IMR-90 (cell line): ENCODE measurements around the gene ADD2. TPM values are rescaled to one million over a fixed set of nuclear protein-coding genes. Genes with fewer than 3 reads are reported as not detected.

Source experiments
- ATAC-seq: fragments of 200-7000 bp; cut with Tn5 transposase; 2 replicates; pipeline ENCODE4 v1.9.1; 2020; ENCODE audit warnings: low read depth, mild to moderate bottlenecking, moderate library complexity
- BruUV-seq: library from RNA; stranded (reverse); fragments of 400-500 nt; replicated peaks from 2 replicates; lab custom pipeline; 2021; lab: Mats Ljungman, UMichigan
- CTCF ChIA-PET: fragments of 300-600 bp; formaldehyde crosslinking; extraction: SDS; loops from one replicate; lab custom pipeline; 2021; ENCODE audit warnings: antibody characterized with exemption; lab: Yijun Ruan, JAX
- POLR2A ChIA-PET: fragments of 300-600 bp; sonication (Branson Sonifier 250); formaldehyde crosslinking; loops from one replicate; lab custom pipeline; 2022; ENCODE audit warnings: antibody characterized with exemption; ENCODE audit not compliant: unreplicated experiment; lab: Charles Lee
- DNase-seq: peaks from one replicate; pipeline ENCODE4 v3.0.0; 2013
- H2AFZ ChIP-seq: replicated peaks from 2 replicates; pipeline ENCODE3; 2013; ENCODE audit warnings: low read length, mild to moderate bottlenecking; ENCODE audit not compliant: poor library complexity
- H2AK5ac ChIP-seq: 2 replicates; pipeline ENCODE4 v1.6.1; 2013; ENCODE audit warnings: low read depth, low read length, inconsistent platforms
- H2AK9ac ChIP-seq: replicated peaks from 2 replicates; pipeline ENCODE3; 2013; ENCODE audit warnings: mild to moderate bottlenecking, low read depth, low read length, moderate library complexity; ENCODE audit not compliant: poor library complexity
- H2BK120ac ChIP-seq: 2 replicates; pipeline ENCODE4 v1.6.1; 2013; ENCODE audit warnings: low read depth, low read length, inconsistent platforms
- H2BK15ac ChIP-seq: 3 replicates; pipeline ENCODE4 v1.6.1; 2013; ENCODE audit warnings: low read depth, low read length, inconsistent platforms
- H2BK20ac ChIP-seq: 2 replicates; pipeline ENCODE4 v1.6.1; 2013; ENCODE audit warnings: low read depth, mild to moderate bottlenecking, inconsistent platforms, low read length, moderate library complexity
- H2BK5ac ChIP-seq: 2 replicates; pipeline ENCODE4 v1.6.1; 2013; ENCODE audit warnings: mild to moderate bottlenecking, low read depth, low read length, inconsistent platforms; ENCODE audit not compliant: poor library complexity, severe bottlenecking
- H3K14ac ChIP-seq: replicated peaks from 2 replicates; pipeline ENCODE4 v1.6.1; 2013; ENCODE audit warnings: low read depth, low read length, inconsistent platforms
- H3K18ac ChIP-seq: 2 replicates; pipeline ENCODE4 v1.6.1; 2013; ENCODE audit warnings: low read depth, low read length, control low read depth
- H3K23ac ChIP-seq: 2 replicates; pipeline ENCODE4 v1.6.1; 2013; ENCODE audit warnings: low read depth, low read length, inconsistent platforms
- H3K27ac ChIP-seq: 2 replicates; pipeline ENCODE4 v1.5.1; 2013; ENCODE audit warnings: mild to moderate bottlenecking, control low read depth, low read length; ENCODE audit not compliant: insufficient read depth
- H3K27me3 ChIP-seq: 2 replicates; pipeline ENCODE4 v1.6.1; 2013; ENCODE audit warnings: low read length; ENCODE audit not compliant: control insufficient read depth, insufficient read depth
- H3K36me3 ChIP-seq: 2 replicates; pipeline ENCODE4 v1.6.1; 2013; ENCODE audit warnings: low read length, mixed read lengths; ENCODE audit not compliant: control insufficient read depth, insufficient read depth
- H3K4ac ChIP-seq: 2 replicates; pipeline ENCODE4 v1.6.1; 2013; ENCODE audit warnings: low read depth, low read length, inconsistent platforms
- H3K4me1 ChIP-seq: 2 replicates; pipeline ENCODE4 v1.6.1; 2013; ENCODE audit warnings: low read length, mixed read lengths; ENCODE audit not compliant: control insufficient read depth, insufficient read depth
- H3K4me2 ChIP-seq: 2 replicates; pipeline ENCODE4 v1.6.1; 2013; ENCODE audit warnings: low read depth, mild to moderate bottlenecking, control low read depth, low read length, moderate library complexity
- H3K4me3 ChIP-seq: 2 replicates; pipeline ENCODE4 v1.5.1; 2013; ENCODE audit warnings: low read depth, mild to moderate bottlenecking, control low read depth, low read length, moderate library complexity; ENCODE audit not compliant: insufficient read depth
- H3K56ac ChIP-seq: 2 replicates; pipeline ENCODE4 v1.6.1; 2013; ENCODE audit warnings: low read length, inconsistent platforms; ENCODE audit not compliant: insufficient read depth; ENCODE audit errors: extremely low read depth
- H3K79me1 ChIP-seq, 2 experiments: 2 replicates each; pipeline ENCODE4 v1.6.1; 2013; ENCODE audit warnings: low read length in 2 of 2, inconsistent platforms in 1 of 2, low read depth in 1 of 2
- H3K9ac ChIP-seq: 2 replicates; pipeline ENCODE4 v1.6.1; 2013; ENCODE audit warnings: low read depth, low read length, control low read depth
- H3K9me1 ChIP-seq: 2 replicates; pipeline ENCODE4 v1.6.1; 2013; ENCODE audit warnings: low read length, inconsistent platforms; ENCODE audit not compliant: insufficient read depth
- H3K9me3 ChIP-seq: 2 replicates; pipeline ENCODE4 v1.6.1; 2013; ENCODE audit warnings: low read length; ENCODE audit not compliant: control insufficient read depth, insufficient read depth
- H4K20me1 ChIP-seq: 2 replicates; pipeline ENCODE4 v1.6.1; 2013; ENCODE audit warnings: low read length, inconsistent platforms; ENCODE audit not compliant: insufficient read depth
- H4K5ac ChIP-seq: 2 replicates; pipeline ENCODE4 v1.6.1; 2013; ENCODE audit warnings: mild to moderate bottlenecking, low read depth, low read length, control low read depth
- H4K8ac ChIP-seq, 2 experiments: 2 replicates each; pipeline ENCODE4 v1.6.1; 2013; ENCODE audit warnings: low read depth in 2 of 2, low read length in 2 of 2, control low read depth in 1 of 2, inconsistent platforms in 1 of 2
- H4K91ac ChIP-seq: 2 replicates; pipeline ENCODE4 v1.6.1; 2013; ENCODE audit warnings: low read depth, low read length, inconsistent platforms; ENCODE audit not compliant: insufficient read depth
- BHLHE40 ChIP-seq: fragments of 150-350 bp; IDR thresholded peaks from 2 replicates; pipeline ENCODE4 v1.6.1; 2016; ENCODE audit warnings: mild to moderate bottlenecking, low read depth, low read length
- CEBPB ChIP-seq: IDR thresholded peaks from 2 replicates; pipeline ENCODE4 v1.6.1; 2012; ENCODE audit warnings: low read depth, low read length, improper control_type of control experiment
- CHD1 ChIP-seq: IDR thresholded peaks from 2 replicates; pipeline ENCODE4 v1.6.1; 2012; ENCODE audit warnings: low read depth, low read length, improper control_type of control experiment
- FOS ChIP-seq: fragments of 150-350 bp; IDR thresholded peaks from 2 replicates; pipeline ENCODE4 v1.6.1; 2016; ENCODE audit warnings: low read depth, low read length
- MAZ ChIP-seq: IDR thresholded peaks from 2 replicates; pipeline ENCODE4 v1.6.1; 2012; ENCODE audit warnings: low read depth, mild to moderate bottlenecking, low read length, improper control_type of control experiment, moderate library complexity, borderline replicate concordance
- MXI1 ChIP-seq: IDR thresholded peaks from 2 replicates; pipeline ENCODE4 v1.6.1; 2012; ENCODE audit warnings: low read depth, mild to moderate bottlenecking, low read length, moderate library complexity, borderline replicate concordance
- NFE2L2 ChIP-seq: fragments of 150-350 bp; IDR thresholded peaks from 2 replicates; pipeline ENCODE4 v1.6.1; 2016; ENCODE audit warnings: low read depth, mild to moderate bottlenecking, low read length
- POLR2A ChIP-seq: IDR thresholded peaks from 2 replicates; pipeline ENCODE4 v1.6.1; 2012; ENCODE audit warnings: mild to moderate bottlenecking, low read depth, low read length
- RAD21 ChIP-seq: IDR thresholded peaks from 2 replicates; pipeline ENCODE4 v1.6.1; 2012; ENCODE audit warnings: low read length, improper control_type of control experiment
- RCOR1 ChIP-seq: IDR thresholded peaks from 2 replicates; pipeline ENCODE4 v1.6.1; 2012; ENCODE audit warnings: mild to moderate bottlenecking, low read length, improper control_type of control experiment; ENCODE audit not compliant: insufficient replicate concordance
- WGBS, 2 experiments: methylation state at CpG; one replicate each; pipeline versions ENCODE4 v1.1.5 to v1.1.7; 2013; ENCODE audit warnings: missing lambda C conversion rate in 2 of 2; ENCODE audit not compliant: insufficient read length in 1 of 2; ENCODE audit errors: extremely low coverage in 2 of 2; 5-methylcytosine and 5-hydroxymethylcytosine counted together
- dilution Hi-C: fragments of 300-500 bp; cut with HindIII; formaldehyde crosslinking; loops from one replicate; pipeline ENCODE4 v1.14.3; 2018; ENCODE audit warnings: low sequenced_read_pairs; ENCODE audit not compliant: unreplicated experiment
- in situ Hi-C: fragments of 300-500 bp; cut with MboI; formaldehyde crosslinking; loops from 3 replicates; pipeline ENCODE4 v1.14.3; 2019; ENCODE audit warnings: low sequenced_read_pairs, inconsistent platforms, mixed read lengths
- intact Hi-C: fragments of 100-400 bp; cut with micrococcal nuclease; formaldehyde crosslinking; loops from 2 replicates; pipeline ENCODE4 v1.10.0; 2022
- polyA plus RNA-seq, 3 experiments: library from polyadenylated mRNA; depleted of rRNA; stranded (reverse); fragments of >200 nt; gene quantifications; 2 replicates each; pipeline ENCODE4 v1.2.3, GENCODE V29; 2012; ENCODE audit warnings: low replicate concordance in 1 of 3
- total RNA-seq: library from RNA; depleted of rRNA; stranded (reverse); fragments of >200 nt; gene quantifications from 2 replicates; pipeline ENCODE4 v1.2.3, GENCODE V29; 2012
- TF ChIP-seq, protein P1 (sequence below): fragments of 150-350 bp; IDR thresholded peaks from 2 replicates; pipeline ENCODE4 v1.6.1; 2016; ENCODE audit warnings: low read depth, mild to moderate bottlenecking, low read length, moderate library complexity, borderline replicate concordance
- TF ChIP-seq, protein P2 (sequence below): fragments of 150-350 bp; IDR thresholded peaks from 2 replicates; pipeline ENCODE4 v1.6.1; 2017; ENCODE audit warnings: mild to moderate bottlenecking, antibody characterized with exemption, low read length, low read depth
- TF ChIP-seq, protein P3 (sequence below): conservative IDR thresholded peaks from 2 replicates; pipeline ENCODE4 v1.5.1; 2012; ENCODE audit warnings: mild to moderate bottlenecking, low read depth, low read length, improper control_type of control experiment

ADD2 gene
- total and polyA plus RNA-seq, 2 of the 4 experiments (the other 2 are of a cell fraction) = not detected

DNA sequence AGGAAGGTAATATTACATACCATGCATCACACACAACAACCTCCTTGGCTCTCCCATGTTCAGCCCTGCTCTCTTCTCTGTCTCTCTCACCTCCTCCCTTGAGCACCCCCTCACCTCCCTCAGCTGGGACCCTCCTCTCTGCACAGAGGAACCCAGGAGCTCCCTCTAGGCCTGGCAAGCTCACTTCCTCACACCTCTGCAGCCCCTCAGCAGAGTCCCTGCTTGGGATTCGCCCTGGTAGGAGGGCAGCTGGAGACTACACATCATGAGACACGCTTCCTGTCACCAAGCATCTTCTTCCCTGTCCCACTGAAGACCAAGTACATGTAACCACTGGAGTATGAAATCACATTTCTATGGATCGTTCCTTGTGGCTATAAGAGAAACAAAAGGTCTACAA is 51.0 kb downstream of the ADD2 start:
- Histone ChIP-seq H2BK20ac (no peak overlapping the region), H3K9ac (no peak overlapping the region), H3K4me2 (no peak overlapping the region), H4K8ac (no peak overlapping the region), H3K4me3 (no peak overlapping the region), H3K14ac (no peak overlapping the region), H3K9me1 (no peaks in the 10 kb centered on the region), H3K4me1 (no peaks in the 10 kb centered on the region), H4K5ac (no peak overlapping the region), H2BK5ac (no peak overlapping the region), H3K9me3 (no peaks in the 10 kb centered on the region), H3K27me3 (0 out of 2 replicates have a peak, but pooled peaks cover 3% of the 10 kb centered on the region), H4K20me1 (no peaks in the 10 kb centered on the region), H3K36me3 (no peaks in the 10 kb centered on the region), H2BK120ac (no peak overlapping the region), H2BK15ac (no peak overlapping the region), H3K23ac (no peak overlapping the region), H2AK5ac (no peak overlapping the region), H2AK9ac (no peak overlapping the region), H3K18ac (no peak overlapping the region), H2AFZ (no peak overlapping the region), H3K79me1 (no peaks in the 10 kb centered on the region), H4K91ac (no peak overlapping the region), H3K4ac (no peak overlapping the region), H3K56ac (no peak overlapping the region), H3K27ac (no peak overlapping the region)
- no TSS peak for BruUV-seq
- no peak for ATAC-seq
- no CpG with 5 or more reads among the region's 3 CpGs for WGBS, 2 experiments
- no peak for DNase-seq
- dilution Hi-C loops = no loop called here
- ChIA-PET POLR2A (no interaction called here), CTCF (no interaction called here)
- in situ Hi-C loops = no loop called here
- intact Hi-C loops = no loop called here
- no peak for TF ChIP-seq BHLHE40
- TF ChIP-seq MAZ = no peak
- no peak for TF ChIP-seq FOS
- TF ChIP-seq MXI1 = no peak
- no peak for TF ChIP-seq RAD21
- TF ChIP-seq CHD1 = no peak
- TF ChIP-seq, protein P1, sequence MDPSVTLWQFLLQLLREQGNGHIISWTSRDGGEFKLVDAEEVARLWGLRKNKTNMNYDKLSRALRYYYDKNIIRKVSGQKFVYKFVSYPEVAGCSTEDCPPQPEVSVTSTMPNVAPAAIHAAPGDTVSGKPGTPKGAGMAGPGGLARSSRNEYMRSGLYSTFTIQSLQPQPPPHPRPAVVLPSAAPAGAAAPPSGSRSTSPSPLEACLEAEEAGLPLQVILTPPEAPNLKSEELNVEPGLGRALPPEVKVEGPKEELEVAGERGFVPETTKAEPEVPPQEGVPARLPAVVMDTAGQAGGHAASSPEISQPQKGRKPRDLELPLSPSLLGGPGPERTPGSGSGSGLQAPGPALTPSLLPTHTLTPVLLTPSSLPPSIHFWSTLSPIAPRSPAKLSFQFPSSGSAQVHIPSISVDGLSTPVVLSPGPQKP = no peak
- no peak for TF ChIP-seq RCOR1
- no peak for TF ChIP-seq POLR2A
- no peak for TF ChIP-seq CEBPB
- TF ChIP-seq, protein P2, sequence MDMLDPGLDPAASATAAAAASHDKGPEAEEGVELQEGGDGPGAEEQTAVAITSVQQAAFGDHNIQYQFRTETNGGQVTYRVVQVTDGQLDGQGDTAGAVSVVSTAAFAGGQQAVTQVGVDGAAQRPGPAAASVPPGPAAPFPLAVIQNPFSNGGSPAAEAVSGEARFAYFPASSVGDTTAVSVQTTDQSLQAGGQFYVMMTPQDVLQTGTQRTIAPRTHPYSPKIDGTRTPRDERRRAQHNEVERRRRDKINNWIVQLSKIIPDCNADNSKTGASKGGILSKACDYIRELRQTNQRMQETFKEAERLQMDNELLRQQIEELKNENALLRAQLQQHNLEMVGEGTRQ = no peak
- TF ChIP-seq, protein P3, sequence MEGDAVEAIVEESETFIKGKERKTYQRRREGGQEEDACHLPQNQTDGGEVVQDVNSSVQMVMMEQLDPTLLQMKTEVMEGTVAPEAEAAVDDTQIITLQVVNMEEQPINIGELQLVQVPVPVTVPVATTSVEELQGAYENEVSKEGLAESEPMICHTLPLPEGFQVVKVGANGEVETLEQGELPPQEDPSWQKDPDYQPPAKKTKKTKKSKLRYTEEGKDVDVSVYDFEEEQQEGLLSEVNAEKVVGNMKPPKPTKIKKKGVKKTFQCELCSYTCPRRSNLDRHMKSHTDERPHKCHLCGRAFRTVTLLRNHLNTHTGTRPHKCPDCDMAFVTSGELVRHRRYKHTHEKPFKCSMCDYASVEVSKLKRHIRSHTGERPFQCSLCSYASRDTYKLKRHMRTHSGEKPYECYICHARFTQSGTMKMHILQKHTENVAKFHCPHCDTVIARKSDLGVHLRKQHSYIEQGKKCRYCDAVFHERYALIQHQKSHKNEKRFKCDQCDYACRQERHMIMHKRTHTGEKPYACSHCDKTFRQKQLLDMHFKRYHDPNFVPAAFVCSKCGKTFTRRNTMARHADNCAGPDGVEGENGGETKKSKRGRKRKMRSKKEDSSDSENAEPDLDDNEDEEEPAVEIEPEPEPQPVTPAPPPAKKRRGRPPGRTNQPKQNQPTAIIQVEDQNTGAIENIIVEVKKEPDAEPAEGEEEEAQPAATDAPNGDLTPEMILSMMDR = no peak
- no peak for TF ChIP-seq NFE2L2
